Measurements from ENCODE around the gene WDFY3.

DNA sequence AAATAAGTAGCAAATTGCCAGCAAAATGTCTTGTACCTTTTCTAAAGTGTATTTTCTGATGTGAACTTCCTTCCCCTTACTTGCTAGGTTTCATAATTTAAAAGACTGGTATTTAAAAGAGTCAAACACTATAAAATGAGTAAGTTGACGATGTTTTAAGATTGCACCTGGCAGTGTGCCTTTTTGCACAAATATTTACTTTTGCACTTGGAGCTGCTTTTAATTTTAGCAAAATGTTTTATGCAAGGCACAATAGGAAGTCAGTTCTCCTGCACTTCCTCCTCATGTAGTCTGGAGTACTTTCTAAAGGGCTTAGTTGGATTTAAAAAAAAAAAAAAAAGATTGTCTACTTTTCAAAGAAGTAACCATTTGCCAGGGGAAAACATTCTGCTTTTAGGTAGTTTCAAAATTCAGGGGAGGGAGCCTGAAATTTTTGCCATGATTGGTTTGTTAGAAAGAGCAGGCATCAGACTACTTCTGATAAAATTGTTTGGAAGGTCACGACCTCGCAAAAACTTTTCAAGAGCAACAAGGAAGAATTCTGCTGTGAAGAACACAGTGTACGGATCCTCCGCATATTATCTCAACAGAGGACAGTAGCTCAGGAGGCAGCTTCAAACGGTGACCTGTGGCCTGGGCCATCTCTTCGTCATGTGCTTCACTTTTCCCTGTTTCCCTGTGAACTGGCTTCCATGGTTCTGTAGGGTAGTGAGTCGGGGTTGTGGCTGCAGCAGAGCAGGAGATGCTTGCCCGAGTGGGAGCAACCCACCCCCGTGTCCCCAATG is 317.4 kb downstream of the WDFY3 start:
- no peak for TF ChIP-seq CTCF (IDR thresholded peaks at IDR 0.05; ENCODE audit: insufficient read depth, low read length, poor library complexity, severe bottlenecking)
- no peak for TF ChIP-seq EZH2phosphoT487 (conservative IDR thresholded peaks at IDR 0.05; ENCODE audit: low read length)

Measured in SU-DHL-6 (cell line).